Myocyte (in vitro differentiated cells): Measurements from ENCODE around the gene OR2A12. TPM values are rescaled to one million over a fixed set of nuclear protein-coding genes. Genes with fewer than 3 reads are reported as not detected.
A peak's percentile ranks its signal among the peaks of the same experiment; 100 is the strongest.
"Not testable (repeated sequence)": the region's sequence is repeated elsewhere in the genome, so short reads cannot be mapped to it uniquely, and the experiment has no call there.

ENCODE experiments used
- DNase-seq: peaks from one replicate; pipeline ENCODE4 v3.0.0-alpha.2; 2012; ENCODE audit warnings: low read depth
- total RNA-seq: library from RNA; depleted of rRNA; stranded (reverse); fragments of >200 nt; gene quantifications from 2 replicates; pipeline ENCODE4 v1.2.3, GENCODE V29; 2014

Gene OR2A12
- total RNA-seq, 1 donor from 2014 or later: not detected

DNA sequence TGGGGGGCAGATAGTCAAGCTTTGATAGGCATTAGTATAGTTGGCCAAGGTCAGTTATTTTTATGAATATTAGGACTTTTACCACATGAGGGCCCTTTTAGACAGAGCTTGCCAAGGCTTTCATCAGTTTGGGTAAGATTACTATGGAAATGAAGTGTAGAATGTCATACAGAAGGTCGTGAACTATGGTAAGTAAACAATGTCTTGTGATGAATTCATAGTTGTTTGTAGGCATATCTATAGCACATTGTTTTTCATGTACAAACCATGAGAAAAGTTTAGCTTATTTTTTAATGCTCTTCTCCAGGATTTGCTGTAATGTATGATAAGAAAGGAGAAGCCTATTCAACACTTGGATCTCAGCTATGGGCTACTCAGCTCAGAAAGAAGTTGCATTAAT lies 27.6 kb downstream of the OR2A12 start:
- no peak for DNase-seq

DNA sequence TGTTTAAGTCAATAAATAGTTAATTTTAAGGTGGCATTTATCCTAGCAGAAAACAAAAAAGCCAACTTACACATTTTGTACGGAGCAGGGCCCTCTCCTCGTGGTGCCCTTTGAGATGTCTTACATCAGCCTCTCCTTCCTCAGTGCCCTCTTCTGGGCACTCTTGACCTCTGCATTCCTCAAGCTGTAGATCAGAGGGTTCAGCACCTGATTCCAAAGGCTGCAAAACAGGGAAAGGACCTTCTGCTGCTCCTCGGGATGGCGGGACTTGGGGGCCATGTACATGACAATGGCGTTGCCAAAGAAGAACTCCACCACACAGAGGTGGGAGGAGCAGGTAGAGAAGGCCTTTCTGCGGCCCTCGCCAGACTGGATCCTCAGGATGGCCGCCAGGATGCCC lies 32.3 kb downstream of the OR2A12 start:
- DNase-seq: no peak

DNA sequence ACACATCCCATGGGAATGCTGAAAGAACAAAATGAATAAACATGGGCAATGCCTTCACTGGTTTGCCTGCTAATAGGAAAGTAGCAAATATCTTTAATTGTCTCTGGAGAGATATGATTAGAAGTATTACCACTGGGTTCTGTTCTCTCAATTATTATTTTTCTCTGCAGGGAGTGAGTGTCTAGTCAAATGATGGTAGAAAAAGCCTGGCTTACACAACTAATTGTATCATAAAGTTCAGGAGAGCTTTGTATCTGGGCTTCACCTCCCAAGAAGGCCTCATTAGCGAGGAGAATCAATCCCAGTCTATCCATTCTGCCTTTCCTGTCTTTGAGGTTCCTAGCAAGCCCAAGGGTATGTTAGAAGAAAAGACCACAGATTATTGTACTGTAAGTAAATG lies 36.8 kb downstream of the OR2A12 start, which contains the start of gene OR2A14:
OR2A14 (plus strand) TSS at position 301 of the 400 bp plus-strand sequence. CDS start 5,937 bp downstream, outside the sequence.
- no peak for DNase-seq

GRCh38 chr7:144127714-144128334 lies 41.7 kb downstream of the OR2A12 start:
- peak; percentile 84 for DNase-seq

DNA sequence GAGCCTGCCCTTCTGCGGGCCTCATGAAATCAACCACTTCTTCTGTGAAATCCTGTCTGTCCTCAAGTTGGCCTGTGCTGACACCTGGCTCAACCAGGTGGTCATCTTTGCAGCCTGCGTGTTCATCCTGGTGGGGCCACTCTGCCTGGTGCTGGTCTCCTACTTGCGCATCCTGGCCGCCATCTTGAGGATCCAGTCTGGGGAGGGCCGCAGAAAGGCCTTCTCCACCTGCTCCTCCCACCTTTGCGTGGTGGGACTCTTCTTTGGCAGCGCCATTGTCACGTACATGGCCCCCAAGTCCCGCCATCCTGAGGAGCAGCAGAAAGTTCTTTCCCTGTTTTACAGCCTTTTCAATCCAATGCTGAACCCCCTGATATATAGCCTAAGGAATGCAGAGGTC lies 43.5 kb downstream of the OR2A12 start:
- DNase-seq: not testable (repeated sequence)

DNA sequence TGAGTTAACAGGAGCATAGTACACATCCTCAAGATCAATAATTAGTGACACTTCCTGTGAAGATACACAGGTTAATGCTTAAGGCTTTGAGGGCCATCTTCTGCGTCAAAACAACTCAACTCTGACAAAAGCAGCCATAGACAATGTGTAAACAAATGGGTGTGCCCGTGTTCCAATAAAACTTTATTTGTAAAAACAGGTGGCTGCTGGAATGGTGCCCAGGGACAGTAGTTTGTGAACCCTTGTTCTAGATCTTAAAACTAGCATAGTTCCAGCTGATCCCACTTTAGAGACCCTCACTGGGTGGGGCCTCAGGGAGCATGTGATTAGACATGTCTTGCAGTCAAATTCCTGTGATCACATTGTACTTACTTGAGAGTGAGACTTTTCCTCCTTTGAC lies 44.7 kb downstream of the OR2A12 start:
- no peak for DNase-seq

GRCh38 chr7:144132262-144132661 lies 46.2 kb downstream of the OR2A12 start:
- no peak for DNase-seq

DNA sequence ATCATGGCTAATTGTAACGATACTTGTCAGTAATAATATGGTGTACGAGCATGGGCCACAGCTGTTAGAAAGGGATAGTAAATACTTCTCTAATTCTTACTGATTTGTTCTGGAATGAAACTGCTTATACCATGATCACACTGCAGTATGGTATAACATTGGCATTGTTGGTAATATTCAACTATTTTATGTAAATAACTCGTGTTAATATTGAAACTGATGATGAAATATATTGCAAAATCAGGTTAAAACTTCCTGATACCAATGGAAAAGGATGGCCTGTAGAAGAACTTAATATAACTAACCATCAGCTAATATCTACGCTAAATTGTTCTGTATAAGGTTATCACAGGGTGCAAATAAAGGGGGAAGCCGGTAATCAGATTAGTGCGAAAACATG lies 47.2 kb downstream of the OR2A12 start:
- no peak for DNase-seq

- no peak for DNase-seq
Measured at GRCh38 chr7:144134116-144134515, 48.0 kb downstream of the OR2A12 start.

DNA sequence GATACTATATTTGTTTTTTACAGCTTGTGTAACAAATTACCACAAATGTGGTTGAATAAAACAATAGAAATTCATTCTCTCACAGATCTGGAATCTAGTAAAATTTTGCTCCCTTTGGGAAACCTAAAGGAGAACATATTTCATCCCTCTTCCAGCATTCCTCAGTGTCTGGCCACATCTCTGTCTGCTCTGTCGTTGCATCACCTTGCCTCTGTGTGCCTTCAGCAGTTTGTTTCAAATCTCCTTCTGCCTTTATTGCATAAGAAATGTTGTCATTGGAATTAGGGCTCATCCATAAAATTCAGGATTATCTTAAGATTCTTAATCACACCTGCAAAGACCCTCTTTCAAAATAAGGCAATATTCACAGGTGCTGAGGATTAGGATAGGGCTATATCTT lies 51.4 kb downstream of the OR2A12 start:
- no peak for DNase-seq

DNA sequence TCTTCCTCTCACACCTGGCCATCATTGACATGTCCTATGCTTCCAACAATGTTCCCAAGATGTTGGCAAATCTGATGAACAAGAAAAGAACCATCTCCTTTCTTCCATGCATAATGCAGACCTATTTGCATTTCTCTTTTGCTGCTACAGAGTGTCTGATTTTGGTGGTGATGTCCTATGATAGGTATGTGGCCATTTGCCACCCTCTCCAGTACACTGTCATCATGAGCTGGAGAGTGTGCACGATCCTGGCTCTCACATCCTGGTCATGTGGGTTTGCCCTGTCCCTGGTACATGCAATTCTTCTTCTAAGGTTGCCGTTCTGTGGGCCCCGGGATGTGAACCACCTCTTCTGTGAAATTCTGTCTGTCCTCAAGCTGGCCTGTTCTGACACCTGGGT lies 56.1 kb downstream of the OR2A12 start:
- no peak for DNase-seq

- DNase-seq: no peak
Measured at GRCh38 chr7:144144426-144144825, 58.3 kb downstream of the OR2A12 start.

DNA sequence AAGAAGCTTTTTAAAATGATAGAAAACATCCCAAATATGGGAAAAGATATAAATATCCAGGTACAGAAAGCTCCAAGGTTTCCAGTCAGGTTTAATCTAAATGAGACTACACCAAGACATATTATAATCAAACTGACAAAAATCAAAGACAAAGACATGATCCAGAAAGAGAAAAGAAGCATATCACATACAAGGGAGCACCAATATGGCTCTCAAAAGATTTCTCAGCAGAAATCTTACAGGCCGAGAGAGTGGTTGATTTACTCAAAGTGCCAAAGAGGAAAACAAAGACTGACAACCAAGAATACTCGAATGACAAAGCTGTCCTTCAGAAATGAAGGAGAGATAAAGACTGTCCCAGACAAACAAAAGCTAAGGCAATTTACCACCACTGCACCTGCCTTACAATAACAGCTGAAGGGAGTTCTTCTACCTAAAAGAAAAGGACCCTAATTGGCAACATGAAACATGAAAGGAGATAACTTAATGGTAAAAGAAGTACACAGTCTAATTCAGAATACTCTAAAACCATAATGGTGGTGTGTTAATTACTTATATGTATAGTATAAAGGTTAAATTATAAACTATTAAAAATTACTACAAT lies 62.2 kb downstream of the OR2A12 start:
- DNase-seq: no peak

Other genes with a start within 250 kb of the OR2A12 start
- 96.8 and 109 TPM in 2 replicates for gene TCAF1, start 184.1 kb upstream of the OR2A12 start, total RNA-seq
- not detected in 2 replicates for gene OR2F2, start 151.0 kb upstream of the OR2A12 start, total RNA-seq
- not detected in 2 replicates for gene OR2F1, start 131.4 kb upstream of the OR2A12 start, total RNA-seq
- 0.03 TPM in 1 of 2 replicates, not detected in the other for gene OR6B1, start 86.0 kb upstream of the OR2A12 start, total RNA-seq
- gene OR2A5, start 37.3 kb upstream of the OR2A12 start, total RNA-seq: not detected in 2 replicates
- gene OR2A25, start 16.5 kb upstream of the OR2A12 start, total RNA-seq: not detected in 2 replicates
- not detected in 2 replicates for gene OR2A2, start 23.3 kb downstream of the OR2A12 start, total RNA-seq
- gene OR2A14, start 36.9 kb downstream of the OR2A12 start, total RNA-seq: not detected in 2 replicates
- gene CTAGE4, start 97.2 kb downstream of the OR2A12 start, total RNA-seq: not detected in 2 replicates
- 0.21 TPM in 2 replicates for gene ARHGEF35, start 109.6 kb downstream of the OR2A12 start, total RNA-seq
- not detected in 2 replicates for gene OR2A42, start 153.3 kb downstream of the OR2A12 start, total RNA-seq
- not detected in 2 replicates for gene OR2A7, start 178.5 kb downstream of the OR2A12 start, total RNA-seq
- gene CTAGE8, start 183.0 kb downstream of the OR2A12 start, total RNA-seq: not detected in 2 replicates
- gene OR2A1, start 226.1 kb downstream of the OR2A12 start, total RNA-seq: not detected in 2 replicates